Amniotic epithelial cell (primary cell): ENCODE measurements around the gene CEP43.

Experiments
- DNase-seq: peaks from one replicate; pipeline ENCODE4 v3.0.0-alpha.2; 2010; ENCODE audit warnings: low read depth

CEP43 gene

GRCh38 chr6:167013946-167014345 lies 14.7 kb downstream of the CEP43 start:
- no peak for DNase-seq

GRCh38 chr6:167015302-167015701 lies 16.1 kb downstream of the CEP43 start:
- DNase-seq: no peak

GRCh38 chr6:167020206-167020605 lies 21.0 kb downstream of the CEP43 start:
- no peak for DNase-seq

- DNase-seq: no peak
Measured at GRCh38 chr6:167027308-167027707, 28.1 kb downstream of the CEP43 start.

- DNase-seq: no peak
Measured at GRCh38 chr6:167027772-167028171, 28.6 kb downstream of the CEP43 start.

- no peak for DNase-seq
Measured at GRCh38 chr6:167030222-167031072, 31.2 kb downstream of the CEP43 start.

GRCh38 chr6:167031082-167031709 lies 32.0 kb downstream of the CEP43 start:
- peak; percentile 11 for DNase-seq

GRCh38 chr6:167034056-167034455 lies 34.9 kb downstream of the CEP43 start:
- no peak for DNase-seq

- no peak for DNase-seq
Measured at GRCh38 chr6:167037762-167038161, 38.6 kb downstream of the CEP43 start.

- peak; percentile 62 for DNase-seq
Measured at GRCh38 chr6:167044696-167045095, 45.5 kb downstream of the CEP43 start.

- no peak for DNase-seq
Measured at GRCh38 chr6:167045828-167046580, 46.8 kb downstream of the CEP43 start.

- no peak for DNase-seq
Measured at GRCh38 chr6:167046861-167047495, 47.8 kb downstream of the CEP43 start.

- no peak for DNase-seq
Measured at GRCh38 chr6:167047554-167047953, 48.4 kb downstream of the CEP43 start.
